SH-SY5Y (cell line): ENCODE measurements around the gene BMPR1B.

Source experiments
- GATA2 ChIP-seq: IDR thresholded peaks from 2 replicates; pipeline ENCODE4 v1.6.1; 2011; ENCODE audit warnings: mild to moderate bottlenecking, low read depth, low read length
- GATA3 ChIP-seq: IDR thresholded peaks from 2 replicates; pipeline ENCODE4 v1.6.1; 2011; ENCODE audit warnings: low read depth, mild to moderate bottlenecking, low read length, moderate library complexity

GRCh38 chr4:95198961-95199360, 441.2 kb downstream of the BMPR1B start:
- TF ChIP-seq GATA3 = no peak
- TF ChIP-seq GATA2 = no peak
